Bone marrow (tissue), 2 donors: ENCODE measurements around the gene KCTD2.
"Not testable (repeated sequence)": the region's sequence is repeated elsewhere in the genome, so short reads cannot be mapped to it uniquely, and the experiment has no call there.

Source experiments
- DNase-seq, 2 donors: peaks; one replicate each; lab custom pipeline; 2025; lab: John Stamatoyannopoulos, UW

The KCTD2 gene, protein sequence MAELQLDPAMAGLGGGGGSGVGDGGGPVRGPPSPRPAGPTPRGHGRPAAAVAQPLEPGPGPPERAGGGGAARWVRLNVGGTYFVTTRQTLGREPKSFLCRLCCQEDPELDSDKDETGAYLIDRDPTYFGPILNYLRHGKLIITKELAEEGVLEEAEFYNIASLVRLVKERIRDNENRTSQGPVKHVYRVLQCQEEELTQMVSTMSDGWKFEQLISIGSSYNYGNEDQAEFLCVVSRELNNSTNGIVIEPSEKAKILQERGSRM

DNA sequence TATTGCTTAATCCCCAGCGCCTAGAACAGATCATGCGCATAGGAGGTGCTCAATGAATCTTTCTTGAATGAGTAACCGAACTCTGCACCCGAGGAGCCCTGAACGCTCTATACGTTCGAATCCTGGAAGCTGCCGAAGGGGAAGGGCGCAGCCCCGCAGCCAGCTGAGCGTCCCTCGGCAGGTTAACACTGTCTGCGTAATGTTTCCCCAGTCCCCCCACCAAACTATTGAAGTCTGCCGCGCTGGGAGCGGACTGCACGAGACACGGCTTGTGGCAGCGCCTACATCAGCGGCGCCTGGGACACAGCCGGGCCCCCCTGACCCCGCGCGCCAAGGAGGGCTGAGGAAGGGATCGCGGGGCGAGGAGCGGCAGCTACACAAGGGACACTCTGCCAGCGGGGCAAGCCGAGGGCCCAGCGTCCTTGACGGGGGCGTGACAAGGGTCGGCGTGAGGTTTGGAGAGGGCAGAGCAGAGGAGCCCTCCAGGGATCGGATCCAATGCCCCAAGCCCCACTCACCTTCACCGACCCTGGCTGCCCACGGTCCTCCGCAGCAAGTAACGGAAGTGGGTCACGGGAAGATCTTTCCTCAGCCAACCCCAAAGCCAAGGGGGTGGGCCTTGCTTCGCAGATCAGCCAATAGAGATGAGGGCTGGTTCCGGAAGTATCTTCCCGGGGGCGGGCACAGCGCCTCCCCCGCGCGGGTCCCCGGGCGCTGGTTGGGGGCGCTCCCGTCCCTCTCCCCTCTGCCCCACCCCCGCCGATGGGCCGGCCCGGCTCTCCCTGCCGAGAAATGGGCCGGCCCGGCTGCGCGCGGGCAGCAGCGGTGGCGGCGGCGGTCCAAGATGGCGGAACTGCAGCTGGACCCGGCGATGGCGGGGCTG lies at the start of gene KCTD2, which contains the start of gene ATP5PD:
Gene KCTD2, plus strand, starts transcription at position 819 of the 883 bp plus-strand sequence. Its CDS starts 26 bp downstream, at position 845.
Gene ATP5PD, minus strand, starts transcription at position 563 of the 883 bp plus-strand sequence. CDS start 4,319 bp downstream, outside the sequence.
- peak; percentile 80 to 89 for DNase-seq

DNA sequence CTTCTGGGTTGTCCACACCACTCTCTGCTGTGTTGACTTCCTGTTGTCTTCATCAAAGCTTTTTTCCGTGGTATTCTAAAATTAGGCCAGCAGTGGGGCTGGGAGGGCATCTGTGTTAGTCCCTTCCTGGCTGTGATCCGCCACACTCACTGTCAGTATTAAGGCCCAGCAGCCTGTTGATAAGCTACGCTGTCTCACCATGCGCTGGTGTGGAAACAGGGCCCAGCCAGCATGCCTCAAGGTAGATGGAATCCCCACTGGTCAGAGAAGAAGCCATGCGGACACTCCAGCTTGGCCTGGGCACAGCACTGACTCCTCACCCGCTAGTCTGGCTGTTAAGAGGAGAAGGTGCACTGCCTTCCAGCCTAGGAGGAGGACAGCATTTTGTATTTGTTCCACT lies 48.2 kb upstream of the KCTD2 start:
- DNase-seq = no peak

DNA sequence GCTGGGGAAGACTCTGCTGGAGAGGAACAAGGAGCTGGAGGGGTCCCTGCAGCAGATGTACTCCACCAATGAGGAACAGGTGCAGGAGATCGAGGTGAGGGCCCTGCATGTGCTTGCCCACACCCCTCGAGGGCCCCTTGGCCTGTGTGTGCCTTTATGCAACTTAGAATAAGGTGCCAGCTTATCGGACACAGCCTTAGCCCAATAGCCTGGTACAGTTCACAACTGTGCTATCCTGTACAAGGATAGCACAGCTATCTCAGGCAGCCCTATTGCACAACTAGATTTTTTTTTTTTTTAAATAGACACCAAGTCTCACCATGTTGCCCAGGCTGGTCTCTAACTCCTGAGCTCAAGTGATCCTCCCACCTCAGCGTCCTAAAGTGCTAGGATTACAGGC lies 47.5 kb upstream of the KCTD2 start:
- DNase-seq = no peak

DNA sequence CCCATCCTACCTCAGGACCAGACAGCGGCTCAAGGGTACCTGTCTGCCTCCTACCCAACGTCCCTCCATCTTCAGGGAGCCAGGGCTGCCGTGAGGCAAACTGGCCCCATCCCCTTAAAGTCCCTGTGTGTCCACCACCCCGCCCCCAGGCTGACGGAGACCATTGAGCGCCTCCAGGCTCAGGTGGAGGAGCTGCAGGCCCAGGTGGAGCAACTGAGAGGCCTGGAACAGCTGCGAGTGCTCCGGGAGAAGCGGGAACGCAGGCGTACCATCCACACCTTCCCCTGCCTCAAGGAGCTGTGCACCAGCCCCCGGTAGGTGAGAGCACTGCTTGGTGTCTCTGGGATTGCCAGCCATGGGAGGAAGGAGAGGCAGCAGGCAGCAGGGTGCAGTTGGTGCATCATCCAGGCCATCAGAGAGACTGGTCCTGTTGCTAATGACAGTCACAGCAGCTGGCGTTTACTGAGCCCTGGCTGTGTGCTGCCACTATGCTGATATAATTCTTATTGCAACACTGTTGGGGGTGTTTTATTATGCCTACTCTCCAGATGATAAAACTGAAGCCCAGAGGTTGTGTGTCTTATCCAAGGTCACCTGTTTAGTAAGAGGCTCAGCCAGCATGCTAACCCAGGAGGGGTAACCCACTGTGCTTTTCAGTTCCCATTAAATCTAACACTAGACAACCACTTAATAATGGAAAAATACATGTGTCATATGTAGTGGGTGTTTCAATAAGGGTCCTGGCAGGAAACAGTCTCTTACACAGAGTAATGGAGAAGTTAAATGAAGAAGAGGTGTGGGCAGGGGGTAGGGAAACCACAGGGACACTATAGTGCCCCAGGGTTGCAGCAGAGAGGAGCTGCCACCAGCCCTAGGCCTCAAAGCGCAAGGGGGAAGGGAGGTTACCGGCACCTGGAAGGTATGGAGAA lies 44.8 kb upstream of the KCTD2 start:
- no peak for DNase-seq

DNA sequence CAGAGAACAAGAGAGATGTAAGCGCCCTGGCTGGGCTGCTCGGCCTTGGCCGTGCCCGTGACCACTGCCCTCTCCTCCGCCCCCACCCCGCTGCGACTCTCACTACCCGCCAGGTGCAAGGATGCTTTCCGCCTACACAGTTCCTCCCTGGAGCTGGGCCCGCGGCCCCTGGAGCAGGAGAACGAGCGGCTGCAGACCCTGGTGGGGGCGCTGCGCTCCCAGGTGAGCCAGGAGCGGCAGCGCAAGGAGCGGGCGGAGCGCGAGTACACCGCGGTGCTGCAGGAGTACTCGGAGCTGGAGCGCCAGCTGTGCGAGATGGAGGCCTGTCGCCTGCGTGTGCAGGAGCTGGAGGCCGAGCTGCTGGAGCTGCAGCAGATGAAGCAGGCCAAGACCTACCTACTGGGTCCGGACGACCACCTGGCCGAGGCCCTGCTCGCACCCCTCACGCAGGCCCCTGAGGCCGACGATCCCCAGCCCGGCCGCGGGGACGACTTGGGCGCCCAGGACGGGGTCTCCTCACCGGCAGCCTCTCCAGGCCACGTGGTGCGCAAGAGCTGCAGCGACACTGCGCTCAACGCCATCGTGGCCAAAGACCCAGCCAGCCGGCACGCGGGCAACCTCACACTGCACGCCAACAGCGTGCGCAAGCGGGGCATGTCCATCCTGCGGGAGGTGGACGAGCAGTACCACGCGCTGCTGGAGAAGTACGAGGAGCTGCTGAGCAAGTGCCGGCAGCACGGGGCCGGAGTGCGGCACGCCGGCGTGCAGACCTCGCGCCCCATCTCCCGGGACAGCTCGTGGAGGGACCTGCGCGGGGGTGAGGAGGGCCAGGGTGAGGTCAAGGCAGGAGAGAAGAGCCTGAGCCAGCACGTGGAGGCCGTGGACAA lies 43.7 kb upstream of the KCTD2 start:
- no peak for DNase-seq

DNA sequence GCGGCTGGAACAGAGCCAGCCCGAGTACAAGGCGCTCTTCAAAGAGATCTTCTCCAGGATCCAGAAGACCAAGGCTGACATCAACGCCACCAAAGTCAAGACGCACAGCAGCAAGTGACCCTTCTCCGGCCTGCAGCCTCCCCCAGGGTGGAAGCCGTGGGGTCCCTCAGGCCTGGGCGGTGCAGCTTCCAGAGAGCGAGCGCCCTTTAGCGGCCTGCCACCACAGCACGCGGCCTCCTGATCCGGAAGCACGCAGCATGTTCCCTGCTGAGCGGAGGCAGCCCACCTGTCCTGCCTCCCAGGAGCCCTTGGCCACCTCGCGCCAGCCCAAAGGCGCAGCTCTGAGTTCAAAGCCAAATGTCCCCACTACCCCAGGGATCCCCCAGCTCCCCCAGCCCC lies 43.1 kb upstream of the KCTD2 start:
- DNase-seq = no peak

DNA sequence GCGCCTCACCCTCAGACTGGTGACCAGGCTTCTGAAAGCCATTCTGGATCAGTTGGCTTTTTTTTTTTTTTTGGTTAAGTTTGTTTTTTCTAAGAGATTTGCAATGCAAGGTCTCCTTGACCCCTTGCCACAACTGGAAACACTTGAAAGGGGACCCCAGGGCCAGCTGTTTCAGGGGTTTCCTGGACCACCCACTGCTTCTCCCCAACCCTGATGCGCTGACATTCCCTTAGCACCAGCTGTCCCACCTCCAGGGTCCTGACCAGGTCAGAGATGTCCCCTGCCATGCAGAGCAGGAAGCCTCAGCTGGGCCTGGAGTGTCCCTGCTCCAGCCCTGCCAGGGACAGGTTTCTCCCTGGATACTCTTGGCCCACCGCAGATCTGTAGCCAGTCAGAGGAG lies 42.7 kb upstream of the KCTD2 start:
- DNase-seq = no peak

DNA sequence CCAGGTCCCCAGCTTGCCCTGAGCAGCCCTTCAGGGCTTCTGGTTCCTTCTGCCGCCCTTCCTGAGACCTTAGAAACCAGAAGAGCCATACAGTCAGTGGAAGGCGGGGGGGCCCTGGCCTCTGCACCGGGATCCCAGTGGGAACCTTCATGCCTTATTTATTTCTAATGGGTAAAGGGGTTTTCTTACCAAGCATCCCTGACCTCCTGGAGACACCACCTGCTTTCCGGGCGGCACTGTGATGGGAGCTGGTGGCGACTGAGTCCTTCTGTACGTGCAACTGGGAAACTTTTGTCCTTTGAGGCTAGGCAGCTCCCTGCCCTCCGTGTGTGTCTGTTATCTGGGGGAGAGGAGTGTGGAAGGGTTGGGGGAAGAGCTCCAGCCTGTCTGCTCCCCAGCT lies 41.7 kb upstream of the KCTD2 start:
- DNase-seq = no peak

DNA sequence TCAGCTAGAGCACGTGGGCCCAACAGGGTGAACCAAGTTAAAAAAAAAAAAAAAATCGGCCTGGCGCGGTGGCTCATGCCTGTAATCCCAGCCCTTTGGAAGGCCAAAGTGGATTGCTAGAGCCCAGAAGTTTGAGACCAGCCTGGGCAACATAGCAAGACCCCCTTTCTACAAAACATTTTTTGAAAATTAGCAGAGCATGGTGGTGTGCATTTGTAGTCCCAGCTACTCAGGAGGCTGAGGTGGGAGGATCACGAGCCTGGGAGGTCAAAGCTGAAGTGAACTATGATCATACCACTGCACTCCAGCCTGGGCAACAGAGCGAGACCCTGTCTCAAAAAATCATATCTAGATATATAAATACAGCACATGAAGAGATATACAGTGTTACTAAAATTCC lies 40.9 kb upstream of the KCTD2 start:
- not testable (repeated sequence) for DNase-seq

DNA sequence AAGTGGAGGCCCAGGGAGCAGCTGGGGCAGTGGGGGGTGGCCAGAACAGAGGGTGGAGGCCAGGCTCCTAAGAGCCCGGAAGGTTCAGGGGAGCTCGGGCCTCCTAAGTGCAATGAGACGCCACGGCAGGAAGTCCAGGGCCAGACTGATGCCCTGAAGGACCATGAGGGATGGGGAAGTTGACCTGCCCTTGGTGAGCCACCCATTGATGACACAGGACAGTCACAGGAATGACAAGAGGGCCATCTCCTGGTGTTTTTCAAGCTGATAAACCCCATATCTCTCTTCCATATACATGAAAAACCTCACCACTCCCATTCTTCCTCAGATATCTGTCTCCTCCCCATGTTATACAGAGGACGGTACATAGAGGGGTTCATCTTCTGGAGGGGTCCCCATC lies 40.4 kb upstream of the KCTD2 start:
- DNase-seq = no peak

DNA sequence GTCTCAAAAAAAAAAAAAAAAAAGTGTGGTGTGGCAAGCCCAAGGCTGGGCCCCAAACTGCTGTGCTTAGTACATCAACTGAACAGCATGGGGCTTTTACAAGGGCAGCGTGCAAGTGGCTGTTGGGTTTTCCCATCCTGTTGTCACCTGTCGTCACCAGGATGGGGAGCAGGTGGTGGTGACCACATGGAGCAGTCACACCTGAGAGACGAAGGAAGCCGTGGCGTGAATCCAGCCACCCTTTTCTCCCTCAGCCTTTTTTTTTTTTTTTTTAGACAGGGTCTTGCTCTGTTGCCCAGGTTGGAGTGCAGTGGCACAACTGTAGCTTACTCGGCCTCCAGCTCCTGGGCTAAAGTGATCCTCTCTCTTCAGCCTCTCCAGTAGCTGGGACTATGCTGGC lies 38.7 kb upstream of the KCTD2 start:
- DNase-seq = no peak

DNA sequence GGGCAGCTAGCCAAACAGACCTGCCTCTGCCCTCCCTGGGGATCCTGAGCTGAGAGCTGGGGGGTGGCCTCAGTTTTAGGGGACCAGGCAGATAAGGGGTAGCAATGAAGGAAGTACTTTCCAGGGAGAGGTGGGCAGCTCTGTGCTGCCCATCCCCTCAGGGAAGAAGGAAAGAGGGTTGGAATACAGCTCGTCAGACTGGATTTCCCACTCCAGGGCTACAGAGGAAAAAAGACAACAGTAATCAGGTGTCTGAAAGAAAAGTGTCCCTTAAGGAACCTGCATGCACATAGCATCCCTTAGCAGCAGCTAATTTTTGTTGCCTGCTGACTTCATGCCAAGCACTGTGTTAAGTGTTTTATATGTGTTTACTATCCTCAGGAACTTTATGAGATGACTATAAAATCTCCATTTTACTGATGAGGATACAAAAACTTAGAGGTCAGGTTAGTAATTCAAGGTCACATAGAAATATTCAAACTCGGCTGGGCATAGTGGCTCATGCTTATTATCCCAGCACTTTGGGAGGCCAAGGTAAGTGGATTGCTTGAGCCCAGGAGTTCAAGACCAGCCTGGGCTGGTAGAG lies 37.8 kb upstream of the KCTD2 start:
- no peak for DNase-seq

DNA sequence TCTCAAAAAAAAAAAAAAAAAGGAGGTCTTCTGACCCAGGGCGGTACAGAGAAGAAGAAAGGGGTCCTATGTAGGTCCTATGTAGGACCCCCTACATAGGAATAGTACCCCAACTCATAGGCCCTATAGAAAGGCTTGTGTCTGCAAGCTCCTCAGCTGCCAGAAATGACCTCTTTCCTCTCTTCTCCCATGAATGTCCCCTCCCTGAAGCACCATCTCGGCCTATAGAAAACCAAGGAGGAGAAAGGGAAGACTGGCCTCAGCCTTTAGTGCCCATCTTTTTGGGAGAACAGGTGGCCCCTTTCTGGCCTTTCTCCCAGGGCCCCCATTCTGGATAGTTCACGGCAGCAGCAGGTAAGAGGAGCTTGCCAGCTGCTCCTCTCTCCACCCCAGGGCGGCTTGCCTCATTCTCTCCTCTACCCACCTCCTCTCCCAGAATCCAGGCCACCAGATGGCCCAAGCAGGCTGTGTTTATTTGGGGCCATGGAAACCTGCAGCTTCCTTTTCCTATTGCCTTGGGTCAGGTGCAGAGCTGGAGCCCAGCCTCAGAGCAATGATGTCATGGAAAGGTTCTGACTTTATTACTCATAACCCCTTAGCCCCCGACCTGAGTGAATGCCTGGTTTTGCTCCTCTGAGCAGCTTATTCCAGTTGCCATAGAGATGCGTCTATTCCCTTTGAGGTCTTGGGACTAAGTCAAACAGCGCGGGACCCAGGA lies 36.2 kb upstream of the KCTD2 start:
- DNase-seq = no peak

DNA sequence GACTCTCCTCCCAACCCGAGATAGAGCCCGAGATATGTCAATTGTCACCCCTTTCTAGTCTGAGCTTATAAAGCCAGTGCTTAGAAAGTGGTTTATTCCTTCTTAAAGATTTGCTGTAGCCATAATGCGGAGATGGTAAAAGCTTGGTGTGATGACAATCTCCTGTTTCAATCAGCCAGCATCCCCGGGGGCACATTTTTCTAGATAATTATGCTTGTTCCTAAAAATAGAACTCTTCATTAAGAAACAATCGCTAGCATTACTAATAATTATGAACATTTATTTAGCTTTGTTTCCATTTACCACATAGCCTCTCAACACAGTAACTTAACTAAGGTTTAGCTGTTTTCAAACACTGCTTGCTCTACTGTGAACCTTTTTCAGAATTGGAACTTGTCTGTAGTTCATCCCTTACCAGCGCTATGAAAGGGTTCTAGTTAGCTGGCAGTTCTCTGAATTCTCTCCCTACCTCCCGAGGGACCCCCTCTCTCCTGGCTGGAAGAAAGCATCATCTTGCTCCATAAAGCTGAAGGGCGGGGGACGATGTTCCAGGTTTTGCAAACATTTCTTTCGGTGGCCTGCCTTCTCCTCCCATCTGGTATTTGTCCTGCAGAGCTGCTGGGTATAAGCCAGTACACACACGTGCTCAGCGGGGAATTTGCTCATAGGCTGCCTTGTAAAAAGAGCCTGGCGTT lies 35.5 kb upstream of the KCTD2 start:
- DNase-seq = no peak

DNA sequence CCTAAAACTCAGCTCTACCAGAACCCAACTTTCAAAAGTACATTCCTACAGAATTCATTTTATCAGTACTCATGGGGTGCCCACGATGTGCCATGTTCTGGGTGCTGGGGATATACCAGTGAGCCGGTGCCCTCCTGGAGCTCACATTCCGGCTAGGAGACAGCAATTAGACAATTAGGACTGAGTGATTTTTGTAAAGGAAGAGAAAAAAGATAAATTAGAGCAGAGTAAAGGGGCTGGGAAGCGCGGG lies 35.0 kb upstream of the KCTD2 start:
- no peak for DNase-seq

DNA sequence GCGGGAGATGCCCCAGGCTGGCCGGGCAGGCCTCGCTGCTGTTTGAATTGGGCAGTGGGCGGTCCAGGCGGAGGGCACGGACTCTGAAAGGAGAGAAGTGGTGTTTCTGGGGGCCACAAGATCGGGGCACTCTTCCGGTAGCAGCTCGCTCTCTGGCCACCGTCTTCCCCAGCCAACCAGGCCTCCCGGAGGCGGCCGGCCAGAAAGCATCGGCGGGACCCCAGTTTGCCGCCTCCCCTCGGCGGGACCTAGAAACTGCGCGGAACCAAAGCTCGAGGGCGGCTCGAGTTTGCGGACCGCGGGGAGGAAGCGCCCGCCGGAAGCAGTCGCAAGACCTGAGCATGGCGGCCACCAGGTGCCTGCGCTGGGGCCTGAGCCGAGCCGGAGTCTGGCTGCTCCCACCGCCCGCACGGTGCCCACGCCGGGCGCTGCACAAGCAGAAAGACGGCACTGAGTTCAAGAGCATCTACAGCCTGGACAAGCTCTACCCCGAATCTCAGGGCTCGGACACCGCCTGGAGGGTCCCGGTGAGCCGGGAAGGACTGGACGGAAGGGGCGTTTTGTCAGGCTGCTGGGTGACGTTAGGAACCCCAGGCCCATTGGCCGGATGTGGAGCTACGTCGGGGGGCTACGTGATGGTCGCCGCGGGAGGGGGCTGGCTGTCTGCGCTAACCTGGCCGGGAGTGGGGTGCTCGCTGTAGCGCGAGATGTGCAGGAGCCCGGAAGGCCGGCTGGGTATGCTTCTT lies 34.5 kb upstream of the KCTD2 start, which contains the start of gene MRPL58:
Gene MRPL58, plus strand, starts transcription at position 325 of the 746 bp plus-strand sequence. Its CDS starts 17 bp downstream, at position 342.
- DNase-seq = peak; percentile 47 to 73

DNA sequence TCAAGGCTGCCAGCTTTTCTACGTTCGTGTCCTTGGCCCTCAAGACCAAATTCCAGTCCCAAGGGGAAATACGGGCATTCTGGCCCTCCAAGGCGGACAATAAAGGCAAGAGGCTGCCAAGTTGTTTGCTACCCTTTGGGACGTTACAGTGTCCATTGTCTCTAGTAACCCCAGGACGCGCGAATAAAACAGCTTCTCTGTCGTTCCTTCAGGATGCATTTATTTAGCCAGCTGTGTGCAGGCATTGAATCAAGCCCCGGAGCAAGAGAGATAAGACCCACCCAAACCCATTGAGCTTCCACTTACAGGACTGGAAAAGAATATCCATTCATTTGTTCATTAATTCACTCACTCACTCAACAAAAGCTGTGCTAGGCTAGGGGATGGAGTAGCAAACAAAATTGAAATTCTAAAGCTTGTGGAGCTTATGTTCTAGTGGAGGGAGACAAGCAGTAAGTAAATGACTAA lies 33.9 kb upstream of the KCTD2 start:
- no peak for DNase-seq

DNA sequence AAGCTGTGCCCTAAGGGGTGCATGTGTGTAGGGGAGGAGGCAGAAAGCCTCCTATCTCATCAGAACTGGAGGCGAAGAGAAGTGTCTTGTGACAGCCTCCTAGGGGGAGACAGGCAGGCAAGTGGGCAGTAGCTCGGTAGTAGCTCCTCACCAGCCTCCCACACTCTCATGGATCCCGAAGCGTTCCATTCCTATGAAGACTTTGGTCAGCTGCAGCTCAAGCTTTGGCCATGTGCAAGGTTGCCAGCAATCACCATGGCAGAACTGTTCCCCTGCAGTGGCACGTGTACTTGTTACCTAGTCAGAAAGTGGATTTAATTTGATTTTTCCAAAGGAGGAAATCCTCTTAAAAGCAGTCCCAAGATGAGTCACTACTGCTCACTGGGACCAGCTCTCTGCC lies 27.9 kb upstream of the KCTD2 start:
- no peak for DNase-seq

DNA sequence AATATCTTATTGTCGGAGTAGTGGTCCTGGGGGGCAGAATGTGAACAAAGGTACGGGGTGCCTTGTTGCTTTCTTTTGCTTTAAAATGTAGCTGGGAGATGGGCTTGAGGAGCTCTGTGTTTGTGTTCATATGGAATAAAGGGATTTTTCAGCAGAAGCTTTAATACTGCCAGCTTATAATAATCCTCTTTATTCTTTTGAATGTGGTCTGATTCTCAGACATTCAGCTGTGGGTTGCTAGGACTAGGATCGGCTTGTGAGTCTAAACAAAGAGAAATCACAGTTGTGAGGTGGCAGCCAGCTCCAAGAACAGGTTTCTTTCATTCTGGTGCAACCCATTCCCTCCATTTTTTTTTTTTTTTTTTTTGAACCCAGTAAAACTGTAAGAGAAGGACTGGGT lies 27.3 kb upstream of the KCTD2 start:
- no peak for DNase-seq
